HepG2 (cell line): ENCODE results near the gene ENSA.

Source experiments
- EP300 ChIP-seq, 3 experiments: sonication (generic) in 1 of 3; formaldehyde crosslinking in 1 of 3; IDR thresholded peaks; 2 replicates each; pipeline versions ENCODE4 v1.5.1 to v1.6.1; 2011 to 2020; ENCODE audit warnings: low read depth in 2 of 3, low read length in 2 of 3, borderline replicate concordance in 1 of 3, improper control_type of control experiment in 1 of 3, mild to moderate bottlenecking in 1 of 3, missing genetic modification reagents in 1 of 3, moderate library complexity in 1 of 3
- FOXK2 ChIP-seq: fragments of 450-650 bp; IDR thresholded peaks from 2 replicates; pipeline ENCODE4 v1.6.1; 2016
- POLR2AphosphoS5 ChIP-seq: IDR thresholded peaks from 2 replicates; pipeline ENCODE4 v1.6.1; 2012; ENCODE audit warnings: low read depth, low read length
- RAD51 ChIP-seq: fragments of 450-650 bp; IDR thresholded peaks from 2 replicates; pipeline ENCODE4 v1.6.1; 2016; ENCODE audit warnings: borderline replicate concordance
- RFX3 ChIP-seq: IDR thresholded peaks from 2 replicates; pipeline ENCODE4 v1.6.1; 2016; ENCODE audit warnings: missing biosample characterization, missing genetic modification reagents
- TFDP2 ChIP-seq: sonication (generic); formaldehyde crosslinking; IDR thresholded peaks from 2 replicates; pipeline ENCODE4 v1.4.0; 2020; ENCODE audit warnings: missing genetic modification reagents

GRCh38 chr1:150604226-150604588 lies 25.2 kb downstream of the ENSA start:
- no peak for TF ChIP-seq POLR2AphosphoS5
- TF ChIP-seq RFX3 (CRISPR knock-in tag) = no peak
- no peak for TF ChIP-seq RAD51
- no peak for TF ChIP-seq EP300 (IDR thresholded peaks at IDR 0.05; ENCODE audit: low read depth in 2 of 2, low read length in 2 of 2)
- TF ChIP-seq EP300 (CRISPR knock-in tag; IDR thresholded peaks at IDR 0.05; ENCODE audit: borderline replicate concordance) = no peak
- TF ChIP-seq TFDP2 (CRISPR knock-in tag) = no peak
- TF ChIP-seq FOXK2 = no peak
